NCI-H1417 treated with DMSO at 0.1 percent for 48 hours (cell line): Measurements from ENCODE around the gene P3H2.

Experiments used
- DNase-seq: peaks from one replicate; lab custom pipeline; 2025; lab: John Stamatoyannopoulos, UW

Gene P3H2

GRCh38 chr3:190124067-190124466 is 3.4 kb upstream of the P3H2 start:
- DNase-seq: no peak

- no peak for DNase-seq
Observed at GRCh38 chr3:190122198-190122771, 1.6 kb upstream of the P3H2 start.

GRCh38 chr3:190121383-190121782 is 686 bp upstream of the P3H2 start:
- no peak for DNase-seq

GRCh38 chr3:190121061-190121377 is 322 bp upstream of the P3H2 start:
- no peak for DNase-seq

GRCh38 chr3:190119461-190120268 is 1.0 kb downstream of the P3H2 start:
- DNase-seq: no peak

- DNase-seq: no peak
Observed at GRCh38 chr3:190118438-190118837, 2.3 kb downstream of the P3H2 start.

GRCh38 chr3:190117981-190118380 is 2.7 kb downstream of the P3H2 start:
- DNase-seq: no peak

- DNase-seq: no peak
Observed at GRCh38 chr3:190116551-190117067, 4.1 kb downstream of the P3H2 start.

GRCh38 chr3:190110826-190111225 is 9.9 kb downstream of the P3H2 start:
- DNase-seq: no peak

GRCh38 chr3:190109441-190109840 is 11.3 kb downstream of the P3H2 start:
- no peak for DNase-seq

GRCh38 chr3:190108804-190109203 is 11.9 kb downstream of the P3H2 start:
- DNase-seq: no peak

GRCh38 chr3:190105876-190106275 is 14.8 kb downstream of the P3H2 start:
- DNase-seq: no peak

- no peak for DNase-seq
Observed at GRCh38 chr3:190101320-190102011, 19.2 kb downstream of the P3H2 start.

GRCh38 chr3:190099099-190099498 is 21.6 kb downstream of the P3H2 start:
- DNase-seq: no peak

GRCh38 chr3:190097617-190098016 is 23.1 kb downstream of the P3H2 start:
- DNase-seq: no peak

GRCh38 chr3:190097025-190097424 is 23.7 kb downstream of the P3H2 start:
- no peak for DNase-seq

GRCh38 chr3:190096345-190096744 is 24.4 kb downstream of the P3H2 start:
- DNase-seq: no peak

GRCh38 chr3:190094160-190094718 is 26.5 kb downstream of the P3H2 start:
- no peak for DNase-seq

GRCh38 chr3:190092250-190092649 is 28.4 kb downstream of the P3H2 start:
- DNase-seq: no peak

- no peak for DNase-seq
Observed at GRCh38 chr3:190089711-190090110, 31.0 kb downstream of the P3H2 start.

GRCh38 chr3:190088890-190089289 is 31.8 kb downstream of the P3H2 start:
- no peak for DNase-seq

- no peak for DNase-seq
Observed at GRCh38 chr3:190086191-190086590, 34.5 kb downstream of the P3H2 start.

- DNase-seq: no peak
Observed at GRCh38 chr3:190084983-190085382, 35.7 kb downstream of the P3H2 start.
